Karpas-422 (cell line): Measurements from ENCODE around the gene SLC12A6. TPM values are rescaled to one million over a fixed set of nuclear protein-coding genes. Genes with fewer than 3 reads are reported as not detected.
"Not testable (repeated sequence)": the region's sequence is repeated elsewhere in the genome, so short reads cannot be mapped to it uniquely, and the experiment has no call there.

ENCODE experiments used
- DNase-seq: peaks from one replicate; pipeline ENCODE4 v3.0.0-alpha.2; 2015
- H2AFZ ChIP-seq: fragments of 200-600 bp; sonication (generic); 2 replicates; pipeline ENCODE4 v1.6.1; 2014; ENCODE audit warnings: antibody characterized with exemption, low read length, mixed read lengths
- H3K27ac ChIP-seq: fragments of 200-600 bp; sonication (generic); 2 replicates; pipeline ENCODE4 v1.5.1; 2014; ENCODE audit warnings: mild to moderate bottlenecking, low read length, moderate library complexity
- H3K27me3 ChIP-seq: fragments of 200-600 bp; sonication (generic); 2 replicates; pipeline ENCODE4 v1.6.1; 2014; ENCODE audit warnings: low read length, mixed read lengths
- H3K36me3 ChIP-seq: fragments of 200-600 bp; sonication (generic); 2 replicates; pipeline ENCODE4 v1.6.1; 2014; ENCODE audit warnings: low read length, mixed read lengths; ENCODE audit not compliant: insufficient read depth
- H3K4me1 ChIP-seq: fragments of 200-600 bp; sonication (generic); 2 replicates; pipeline ENCODE4 v1.6.1; 2014; ENCODE audit warnings: mild to moderate bottlenecking, low read length, mixed read lengths
- H3K4me2 ChIP-seq: fragments of 200-600 bp; sonication (generic); 2 replicates; pipeline ENCODE4 v1.6.1; 2014; ENCODE audit warnings: low read length, low read depth, mild to moderate bottlenecking; ENCODE audit not compliant: poor library complexity, severe bottlenecking
- H3K4me3 ChIP-seq: fragments of 200-600 bp; sonication (generic); 2 replicates; pipeline ENCODE4 v1.5.1; 2014; ENCODE audit warnings: mild to moderate bottlenecking, antibody characterized with exemption, low read length, mixed read lengths
- H3K79me2 ChIP-seq: fragments of 200-600 bp; sonication (generic); 2 replicates; pipeline ENCODE4 v1.6.1; 2014; ENCODE audit warnings: mild to moderate bottlenecking, low read length, mixed read lengths
- H3K9ac ChIP-seq: fragments of 200-600 bp; sonication (generic); 2 replicates; pipeline ENCODE4 v1.6.0; 2014; ENCODE audit warnings: low read length
- H3K9me2 ChIP-seq: fragments of 200-600 bp; sonication (generic), shearing (Covaris generic); replicated peaks from 2 replicates; pipeline ENCODE4 v1.6.0; 2014; ENCODE audit warnings: mild to moderate bottlenecking, low read length, moderate library complexity; ENCODE audit not compliant: insufficient read depth
- H3K9me3 ChIP-seq: fragments of 300-700, 200-600 bp; sonication (generic); 2 replicates; pipeline ENCODE4 v1.6.1; 2014; ENCODE audit warnings: low read length, mixed read lengths
- H4K20me1 ChIP-seq: fragments of 200-600 bp; sonication (generic); 2 replicates; pipeline ENCODE4 v1.6.1; 2014; ENCODE audit warnings: mild to moderate bottlenecking, antibody characterized with exemption, low read length, low read depth; ENCODE audit not compliant: insufficient read depth
- total RNA-seq: library from RNA; depleted of rRNA; stranded (reverse); fragments of >200 nt; shearing (Covaris generic); gene quantifications from 2 replicates; pipeline ENCODE4 v1.2.3, GENCODE V29; 2014; ENCODE audit warnings: low replicate concordance

Gene SLC12A6
- total RNA-seq, 1 experiment from 2014 or later, result 1.6 TPM

- Histone ChIP-seq H3K4me3 (peak within 1 kb of the TSS; percentile 90), H3K79me2 (peaks cover 48% of the 10 kb centered on the region), H3K36me3 (peaks cover 8% of the 10 kb centered on the region; the same call in 1 of the 2 replicates), H3K9ac (peak within 1 kb of the TSS; percentile 77), H4K20me1 (peaks cover 6% of the 10 kb centered on the region; the same call in 1 of the 2 replicates), H3K9me3 (no peaks in the 10 kb centered on the region), H3K4me2 (peak within 1 kb of the TSS; percentile 99), H3K4me1 (peaks cover 15% of the 10 kb centered on the region), H3K27ac (peak within 1 kb of the TSS; percentile 54), H3K9me2 (no peaks in the 10 kb centered on the region), H3K27me3 (no peaks in the 10 kb centered on the region), H2AFZ (peak within 1 kb of the TSS; percentile 11; the same call in 1 of the 2 replicates)
- peak; percentile 99 for DNase-seq
Observed at GRCh38 chr15:34209421-34210282, 127.9 kb downstream of the SLC12A6 start, which contains the start of gene KATNBL1. Gene KATNBL1 (minus strand): TSS chr15:34210096. CDS start chr15:34163676, 46,420 bp downstream.

- Histone ChIP-seq H3K4me2 (no peak overlapping the region), H4K20me1 (peaks cover 6% of the 10 kb centered on the region; the same call in 1 of the 2 replicates), H3K4me1 (peaks cover 15% of the 10 kb centered on the region), H2AFZ (no peak overlapping the region), H3K9ac (no peak overlapping the region), H3K9me2 (no peaks in the 10 kb centered on the region), H3K36me3 (peaks cover 8% of the 10 kb centered on the region; the same call in 1 of the 2 replicates), H3K9me3 (no peaks in the 10 kb centered on the region), H3K4me3 (no peak overlapping the region), H3K79me2 (peaks cover 85% of the 10 kb centered on the region), H3K27me3 (no peaks in the 10 kb centered on the region), H3K27ac (no peak overlapping the region)
- no peak for DNase-seq
Observed at GRCh38 chr15:34206011-34206410, 131.6 kb downstream of the SLC12A6 start.

- Histone ChIP-seq H3K4me1 (peaks cover 9% of the 10 kb centered on the region), H3K27ac (no peak overlapping the region), H2AFZ (no peak overlapping the region), H3K4me2 (no peak overlapping the region), H3K36me3 (peaks cover 8% of the 10 kb centered on the region; the same call in 1 of the 2 replicates), H3K79me2 (peaks cover 98% of the 10 kb centered on the region), H3K27me3 (no peaks in the 10 kb centered on the region), H3K9ac (no peak overlapping the region), H3K4me3 (no peak overlapping the region), H4K20me1 (peaks cover 2% of the 10 kb centered on the region; the same call in 1 of the 2 replicates), H3K9me3 (no peaks in the 10 kb centered on the region), H3K9me2 (no peaks in the 10 kb centered on the region)
- no peak for DNase-seq
Observed at GRCh38 chr15:34203936-34204335, 133.6 kb downstream of the SLC12A6 start.

GRCh38 chr15:34203305-34203704 is 134.3 kb downstream of the SLC12A6 start:
- no peak overlapping the region for H3K9ac ChIP-seq
- H3K27me3 ChIP-seq, result no peaks in the 10 kb centered on the region
- H3K27ac ChIP-seq, result no peak overlapping the region
- H3K9me2 ChIP-seq, result no peaks in the 10 kb centered on the region
- peaks cover 98% of the 10 kb centered on the region for H3K79me2 ChIP-seq
- H3K4me2 ChIP-seq, result no peak overlapping the region
- H3K36me3 ChIP-seq, result peaks cover 8% of the 10 kb centered on the region; the same call in 1 of the 2 replicates
- H3K4me1 ChIP-seq, result peaks cover 3% of the 10 kb centered on the region
- H4K20me1 ChIP-seq, result no peaks in the 10 kb centered on the region
- no peak for DNase-seq
- no peak overlapping the region for H3K4me3 ChIP-seq
- no peaks in the 10 kb centered on the region for H3K9me3 ChIP-seq
- H2AFZ ChIP-seq, result no peak overlapping the region

GRCh38 chr15:34193272-34193671 is 144.3 kb downstream of the SLC12A6 start:
- H3K9me2 ChIP-seq, H3K36me3 ChIP-seq, H3K4me2 ChIP-seq, H3K9ac ChIP-seq, H3K27me3 ChIP-seq, H2AFZ ChIP-seq, DNase-seq, H3K4me3 ChIP-seq, H3K27ac ChIP-seq, H3K9me3 ChIP-seq, H4K20me1 ChIP-seq: not testable (repeated sequence)
- H3K79me2 ChIP-seq, result peaks cover 95% of the 10 kb centered on the region
- H3K4me1 ChIP-seq, result peaks cover 12% of the 10 kb centered on the region

- peaks cover 5% of the 10 kb centered on the region; the same call in 1 of the 2 replicates for H3K36me3 ChIP-seq
- H3K79me2 ChIP-seq, result peaks cover 92% of the 10 kb centered on the region
- no peaks in the 10 kb centered on the region for H3K9me2 ChIP-seq
- H3K9ac ChIP-seq, result no peak overlapping the region
- H4K20me1 ChIP-seq, result no peaks in the 10 kb centered on the region
- H2AFZ ChIP-seq, result no peak overlapping the region
- H3K9me3 ChIP-seq, result no peaks in the 10 kb centered on the region
- no peak overlapping the region for H3K4me2 ChIP-seq
- no peaks in the 10 kb centered on the region for H3K27me3 ChIP-seq
- H3K4me1 ChIP-seq, result peaks cover 12% of the 10 kb centered on the region
- no peak overlapping the region for H3K27ac ChIP-seq
- DNase-seq, result no peak
- H3K4me3 ChIP-seq, result no peak overlapping the region
Observed at GRCh38 chr15:34188711-34189110, 148.9 kb downstream of the SLC12A6 start.

GRCh38 chr15:34185666-34186065 is 151.9 kb downstream of the SLC12A6 start:
- Histone ChIP-seq H2AFZ (no peak overlapping the region), H3K9me3 (no peaks in the 10 kb centered on the region), H3K4me1 (peaks cover 7% of the 10 kb centered on the region), H4K20me1 (no peaks in the 10 kb centered on the region), H3K4me3 (no peak overlapping the region), H3K27me3 (no peaks in the 10 kb centered on the region), H3K4me2 (no peak overlapping the region), H3K79me2 (peaks cover 89% of the 10 kb centered on the region), H3K9ac (no peak overlapping the region), H3K27ac (no peak overlapping the region), H3K9me2 (no peaks in the 10 kb centered on the region), H3K36me3 (peaks cover 5% of the 10 kb centered on the region; the same call in 1 of the 2 replicates)
- no peak for DNase-seq

- Histone ChIP-seq H3K4me3 (no peak overlapping the region), H2AFZ (no peak overlapping the region), H3K9ac (no peak overlapping the region), H3K36me3 (peaks cover 5% of the 10 kb centered on the region; the same call in 1 of the 2 replicates), H3K9me3 (no peaks in the 10 kb centered on the region), H3K9me2 (no peaks in the 10 kb centered on the region), H4K20me1 (no peaks in the 10 kb centered on the region), H3K27me3 (no peaks in the 10 kb centered on the region), H3K27ac (no peak overlapping the region), H3K79me2 (peaks cover 88% of the 10 kb centered on the region), H3K4me1 (no peaks in the 10 kb centered on the region), H3K4me2 (no peak overlapping the region)
- DNase-seq, result no peak
Observed at GRCh38 chr15:34182942-34183341, 154.6 kb downstream of the SLC12A6 start.
